ENCODE measurements around the gene WWOX.

Gene WWOX

GRCh38 chr16:79006765-79007164 lies 907.3 kb downstream of the WWOX start:
- no peak overlapping the region for H3K4me3 ChIP-seq
- no peak for DNase-seq (ENCODE audit: low spot score)
- H3K27ac ChIP-seq = no peak overlapping the region
- TF ChIP-seq CTCF (IDR thresholded peaks at IDR 0.05) = no peak

GRCh38 chr16:79007614-79008013 lies 908.2 kb downstream of the WWOX start:
- TF ChIP-seq CTCF (IDR thresholded peaks at IDR 0.05) = no peak
- DNase-seq (ENCODE audit: low spot score) = no peak
- H3K4me3 ChIP-seq = no peak overlapping the region
- H3K27ac ChIP-seq = no peak overlapping the region

GRCh38 chr16:79008036-79008868 lies 908.8 kb downstream of the WWOX start:
- no peak overlapping the region for H3K27ac ChIP-seq
- TF ChIP-seq CTCF (IDR thresholded peaks at IDR 0.05) = no peak
- no peak for DNase-seq (ENCODE audit: low spot score)
- no peak overlapping the region for H3K4me3 ChIP-seq

- TF ChIP-seq CTCF (IDR thresholded peaks at IDR 0.05) = no peak
- no peak for DNase-seq (ENCODE audit: low spot score)
- Histone ChIP-seq H3K27ac (no peak overlapping the region), H3K4me3 (no peak overlapping the region)
Measured at GRCh38 chr16:79008869-79009179, 909.4 kb downstream of the WWOX start.

- TF ChIP-seq CTCF (IDR thresholded peaks at IDR 0.05) = no peak
- no peak overlapping the region for H3K27ac ChIP-seq
- no peak overlapping the region for H3K4me3 ChIP-seq
- no peak for DNase-seq (ENCODE audit: low spot score)
Measured at GRCh38 chr16:79009896-79010295, 910.4 kb downstream of the WWOX start.

GRCh38 chr16:79011282-79011681 lies 911.8 kb downstream of the WWOX start:
- H3K27ac ChIP-seq = no peak overlapping the region
- no peak for TF ChIP-seq CTCF (IDR thresholded peaks at IDR 0.05)
- no peak overlapping the region for H3K4me3 ChIP-seq
- no peak for DNase-seq (ENCODE audit: low spot score)

GRCh38 chr16:79012671-79013434 lies 913.4 kb downstream of the WWOX start:
- no peak for DNase-seq (ENCODE audit: low spot score)
- Histone ChIP-seq H3K27ac (no peak overlapping the region), H3K4me3 (no peak overlapping the region)
- no peak for TF ChIP-seq CTCF (IDR thresholded peaks at IDR 0.05)

Data from coronary artery (tissue), 2 donors.